HG03135 (cell line): Measurements from ENCODE around the gene GBA3.

Experiments
- ATAC-seq: cut with Tn5 transposase; IDR thresholded peaks from one replicate; pipeline ENCODE4 v1.9.1; 2021; ENCODE audit warnings: mild to moderate bottlenecking, moderate library complexity; ENCODE audit not compliant: unreplicated experiment

The GBA3 gene

GRCh38 chr4:22692736-22693135 is at the start of gene GBA3:
GBA3 (plus strand) TSS chr4:22692937.
- no peak for ATAC-seq

DNA sequence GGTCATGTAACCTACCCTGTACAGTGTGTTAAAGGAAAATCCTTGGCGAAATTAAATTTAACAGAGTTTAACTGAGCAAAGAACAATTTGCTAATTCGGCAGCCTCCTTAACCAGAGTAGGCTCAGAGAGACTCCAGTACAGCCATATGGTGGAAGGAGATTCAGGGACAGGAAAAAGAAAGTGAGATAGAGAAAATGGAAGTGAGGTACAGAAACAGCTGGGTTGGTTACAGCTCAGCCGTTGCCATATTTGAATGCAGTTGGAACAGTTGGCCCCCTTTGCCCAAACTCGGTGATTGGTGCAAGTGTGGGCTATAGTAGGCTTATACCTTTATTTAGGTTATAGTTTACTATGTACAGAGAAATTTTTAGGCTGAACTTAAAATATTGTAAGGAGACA is 48.8 kb upstream of the GBA3 start:
- ATAC-seq: no peak

- no peak for ATAC-seq
Observed at GRCh38 chr4:22645481-22646182, 47.1 kb upstream of the GBA3 start.

GRCh38 chr4:22648996-22649395 is 43.7 kb upstream of the GBA3 start:
- no peak for ATAC-seq

GRCh38 chr4:22650771-22651170 is 42.0 kb upstream of the GBA3 start:
- ATAC-seq: no peak

DNA sequence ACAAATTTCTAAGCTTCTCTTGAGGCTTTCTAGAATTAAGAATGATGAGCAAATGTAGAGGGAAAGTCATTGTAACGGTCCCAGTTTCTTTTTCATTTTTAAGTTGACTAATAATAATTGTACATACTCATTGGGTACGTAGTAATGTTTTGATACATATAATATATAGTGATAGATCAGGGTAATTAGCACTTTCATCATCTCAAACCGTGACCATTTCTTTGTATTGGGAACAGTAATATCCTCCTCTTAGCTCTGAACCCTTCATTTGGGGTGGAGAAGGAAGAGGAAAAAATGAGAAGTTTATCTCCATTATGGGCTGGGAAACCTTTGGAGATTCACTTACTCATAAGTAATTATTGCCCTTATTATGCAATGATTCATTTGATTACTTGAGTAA is 39.0 kb upstream of the GBA3 start:
- ATAC-seq: no peak

DNA sequence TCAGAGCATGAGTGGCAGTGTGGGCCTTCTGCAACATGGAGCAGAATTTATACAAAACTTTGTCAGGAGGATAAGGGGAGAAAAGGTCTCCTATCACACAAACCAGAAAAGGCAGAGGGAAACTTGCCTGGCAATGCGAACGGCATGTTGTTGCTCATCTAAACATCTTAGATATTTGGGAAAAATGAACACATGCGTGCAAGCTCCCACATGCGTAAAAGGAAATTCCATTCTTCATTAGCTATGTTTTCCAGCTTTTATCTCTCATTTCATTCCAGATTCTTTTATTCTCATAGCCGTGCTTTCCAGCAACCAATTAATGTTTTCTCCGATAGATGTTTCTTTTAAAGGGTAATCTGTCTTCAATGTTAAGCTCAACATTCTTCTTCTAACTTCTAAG is 31.3 kb upstream of the GBA3 start:
- ATAC-seq: no peak

GRCh38 chr4:22667332-22667940 is 25.3 kb upstream of the GBA3 start:
- no peak for ATAC-seq

GRCh38 chr4:22668301-22668700 is 24.4 kb upstream of the GBA3 start:
- ATAC-seq: no peak

- no peak for ATAC-seq
Observed at GRCh38 chr4:22668702-22669101, 24.0 kb upstream of the GBA3 start.

- ATAC-seq: no peak
Observed at GRCh38 chr4:22670956-22671355, 21.8 kb upstream of the GBA3 start.

DNA sequence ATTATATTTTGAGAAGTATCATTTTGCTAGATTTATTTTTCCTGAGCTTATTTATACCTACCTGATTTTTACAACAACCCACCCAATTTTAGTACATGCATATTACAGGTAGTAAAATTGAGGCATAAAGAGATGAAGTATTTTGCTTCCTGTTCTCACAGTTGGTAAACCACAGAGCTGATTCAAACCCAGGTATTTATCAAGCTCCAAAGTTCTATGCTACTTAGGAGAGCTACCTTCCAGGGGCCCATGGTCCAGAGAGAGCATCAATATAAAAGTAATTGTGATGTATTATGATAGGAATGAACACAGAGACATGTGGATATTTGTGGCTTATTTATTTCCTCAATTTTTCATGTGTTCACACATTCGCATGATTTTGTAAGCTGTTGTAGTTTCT is 20.2 kb upstream of the GBA3 start:
- ATAC-seq: no peak

DNA sequence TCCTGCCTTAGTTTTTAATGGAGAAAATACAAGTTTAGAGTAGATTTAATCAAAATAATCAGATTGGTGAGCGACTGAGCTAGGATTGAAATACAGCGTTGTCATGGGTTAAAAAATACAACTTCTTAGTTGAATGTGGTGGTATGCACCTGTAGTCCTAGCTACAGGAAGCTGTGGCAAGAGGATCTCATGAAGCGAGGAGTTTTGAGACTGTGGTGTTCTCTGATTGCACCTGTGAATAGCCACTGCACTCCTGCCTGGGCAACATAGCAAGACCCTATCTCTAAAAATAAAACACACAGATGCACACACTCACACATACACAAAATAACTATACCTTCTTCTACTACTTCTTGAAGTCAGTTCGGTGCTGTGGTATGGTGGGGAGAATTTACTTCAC is 19.8 kb upstream of the GBA3 start:
- no peak for ATAC-seq

GRCh38 chr4:22674700-22675099 is 18.0 kb upstream of the GBA3 start:
- ATAC-seq: no peak

GRCh38 chr4:22676063-22676462 is 16.7 kb upstream of the GBA3 start:
- ATAC-seq: no peak

DNA sequence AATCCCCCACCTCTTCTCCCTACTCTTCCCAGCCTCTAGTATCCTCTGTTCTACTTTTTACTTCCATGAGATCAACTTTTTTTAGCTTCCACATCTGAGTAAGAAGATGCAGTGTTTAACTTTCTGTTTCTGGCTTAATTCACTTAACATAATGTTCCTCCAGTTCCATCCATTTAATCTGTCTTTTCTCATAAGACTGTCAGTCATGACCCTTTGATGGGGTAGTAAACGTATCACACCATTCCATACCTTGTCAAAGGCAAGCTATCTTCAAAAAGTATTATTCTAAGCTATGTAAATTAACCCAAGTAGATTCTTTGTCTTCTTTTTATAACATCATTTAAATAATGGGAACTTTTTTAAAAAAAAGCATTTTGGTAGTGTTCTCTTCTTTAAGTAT is 15.0 kb upstream of the GBA3 start:
- no peak for ATAC-seq

DNA sequence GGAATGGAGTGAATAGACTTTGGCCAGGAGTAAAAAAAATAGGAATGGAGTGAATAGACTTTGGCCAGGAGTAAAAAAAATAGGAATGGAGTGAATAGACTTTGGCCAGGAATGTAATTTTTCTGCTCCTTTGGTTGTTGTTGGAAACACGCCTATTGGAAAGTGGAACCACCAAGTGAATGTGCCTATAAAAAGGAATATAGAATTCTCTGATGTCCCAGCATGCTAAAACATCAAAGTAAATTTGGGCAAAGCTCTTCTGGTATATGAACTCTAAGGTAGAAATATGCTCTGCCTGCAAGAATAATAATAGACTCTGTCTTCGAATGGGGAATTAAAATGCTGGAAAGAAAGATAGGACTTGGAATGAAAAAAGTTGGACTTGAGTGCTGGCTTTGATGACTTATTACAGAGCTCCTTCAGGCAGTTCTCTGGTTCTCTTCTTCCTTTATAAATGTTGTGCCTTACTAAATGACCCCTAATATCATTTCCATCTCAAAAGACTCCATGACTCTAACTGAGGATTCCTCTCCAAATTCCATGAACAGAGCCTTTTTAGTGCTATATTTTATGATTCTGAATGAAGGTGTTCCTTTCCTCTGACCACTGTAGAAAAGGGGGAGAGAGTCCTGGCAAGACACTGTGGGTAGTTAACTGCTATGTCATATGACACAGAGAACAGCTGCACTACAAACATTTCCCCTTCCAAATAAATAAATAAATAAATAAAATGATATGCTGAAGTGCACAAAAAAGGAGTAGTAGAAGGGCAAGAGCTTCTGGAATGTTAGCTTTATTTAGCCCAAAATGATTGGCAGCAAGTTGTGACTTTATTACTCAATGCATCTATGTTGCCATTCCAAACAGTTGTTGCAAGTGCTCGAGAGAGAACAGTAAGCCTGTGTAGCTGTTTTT is 13.5 kb upstream of the GBA3 start:
- ATAC-seq: no peak

DNA sequence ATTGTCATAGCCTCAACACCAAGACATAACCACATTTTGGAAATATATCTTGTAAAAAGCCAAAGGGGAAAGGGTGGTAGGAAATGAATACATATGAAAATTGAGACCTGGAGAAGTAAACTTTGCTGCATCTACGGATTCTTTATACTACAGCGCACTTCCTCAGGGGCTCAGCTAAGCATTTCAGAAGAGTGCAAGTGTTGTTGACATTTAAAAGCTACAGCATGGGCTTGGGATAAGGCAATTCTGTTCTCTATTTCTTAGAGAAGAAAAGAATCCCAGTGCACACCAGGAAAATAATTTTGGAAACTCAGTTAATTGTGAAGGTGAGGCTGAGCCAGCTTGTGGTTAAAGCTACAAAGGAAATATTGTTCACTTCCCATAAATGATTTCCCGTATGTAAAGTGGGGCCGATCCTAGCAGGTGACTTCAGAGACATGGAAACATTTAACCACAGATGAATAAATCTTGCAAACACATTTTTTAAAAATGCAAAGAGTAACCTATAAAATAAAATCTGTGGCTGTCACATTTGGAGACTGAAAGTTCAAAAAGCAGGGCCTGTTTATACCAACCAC is 12.6 kb upstream of the GBA3 start:
- ATAC-seq: no peak

DNA sequence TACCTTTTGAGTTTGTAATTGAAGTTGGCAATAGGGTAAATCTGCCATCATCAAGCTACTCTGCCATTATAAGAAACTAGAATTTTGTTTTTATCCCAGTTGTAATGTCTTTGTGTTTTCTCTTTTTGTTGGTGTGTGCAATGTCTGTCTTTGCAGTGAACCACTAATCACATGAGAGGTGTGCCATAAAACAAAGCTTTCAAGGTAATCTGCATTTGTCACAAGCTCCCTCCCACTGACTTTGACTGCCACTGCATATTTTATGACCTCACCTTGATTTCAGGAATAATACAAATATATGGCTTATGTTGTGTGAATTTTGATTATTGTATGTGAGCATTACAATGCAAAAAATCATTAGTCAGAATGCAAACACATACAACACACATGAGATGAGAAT is 9.0 kb upstream of the GBA3 start:
- ATAC-seq: no peak

- no peak for ATAC-seq
Observed at GRCh38 chr4:22686141-22686540, 6.6 kb upstream of the GBA3 start.

DNA sequence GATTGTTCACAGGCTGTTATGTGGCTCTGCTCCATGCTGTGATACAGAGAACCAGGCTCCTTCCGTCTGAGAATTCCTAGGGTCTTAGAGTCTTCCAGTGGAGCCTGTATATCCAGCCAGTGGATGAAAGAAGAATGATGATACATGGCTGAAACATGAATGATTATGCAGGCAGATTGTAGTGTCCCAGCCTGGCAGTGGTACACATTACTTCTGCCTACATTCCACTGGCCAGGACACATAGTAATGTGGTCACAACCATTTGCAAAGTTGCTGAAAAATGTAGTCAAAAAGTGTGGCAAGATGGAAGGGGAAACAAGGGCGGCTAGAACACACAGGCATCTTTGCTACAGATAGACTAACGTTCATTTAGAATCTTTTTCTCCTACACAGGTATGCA is 4.5 kb upstream of the GBA3 start:
- no peak for ATAC-seq

GRCh38 chr4:22689428-22689827 is 3.3 kb upstream of the GBA3 start:
- no peak for ATAC-seq
